H9 (cell line): ENCODE results near the gene MZF1. TPM values are rescaled to one million over a fixed set of nuclear protein-coding genes. Genes with fewer than 3 reads are reported as not detected.

Experiments
- DNase-seq: peaks from one replicate; pipeline ENCODE4 v3.0.0-alpha.2; 2017
- H2AFZ ChIP-seq: one replicate; pipeline ENCODE4 v1.6.1; 2013; ENCODE audit warnings: mild to moderate bottlenecking, low read length, control low read depth, moderate library complexity
- H2AK5ac ChIP-seq: 2 replicates; pipeline ENCODE4 v1.6.1; 2013; ENCODE audit warnings: low read length, control low read depth, mixed read lengths; ENCODE audit not compliant: insufficient read length
- H2BK120ac ChIP-seq: one replicate; pipeline ENCODE4 v1.6.1; 2013; ENCODE audit warnings: low read depth, mild to moderate bottlenecking, low read length, control low read depth, inconsistent platforms; ENCODE audit not compliant: poor library complexity, severe bottlenecking
- H2BK12ac ChIP-seq: 2 replicates; pipeline ENCODE4 v1.6.1; 2013; ENCODE audit warnings: low read length, control low read depth, mixed read lengths, low read depth; ENCODE audit not compliant: insufficient read length
- H2BK15ac ChIP-seq: 2 replicates; pipeline ENCODE4 v1.6.1; 2013; ENCODE audit warnings: low read depth, low read length, control low read depth
- H2BK20ac ChIP-seq: one replicate; pipeline ENCODE4 v1.6.1; 2013; ENCODE audit warnings: low read depth, mild to moderate bottlenecking, low read length, control low read depth, inconsistent platforms; ENCODE audit not compliant: poor library complexity, severe bottlenecking
- H2BK5ac ChIP-seq: 2 replicates; pipeline ENCODE4 v1.6.1; 2013; ENCODE audit warnings: low read length, control low read depth, mixed read lengths; ENCODE audit not compliant: insufficient read length
- H3K14ac ChIP-seq: 2 replicates; pipeline ENCODE4 v1.6.1; 2013; ENCODE audit warnings: low read length, control low read depth; ENCODE audit not compliant: insufficient read depth
- H3K18ac ChIP-seq: 2 replicates; pipeline ENCODE4 v1.6.1; 2013; ENCODE audit warnings: low read depth, mild to moderate bottlenecking, mixed read lengths, low read length, control low read depth; ENCODE audit not compliant: insufficient read length
- H3K23ac ChIP-seq: 2 replicates; pipeline ENCODE4 v1.6.1; 2013; ENCODE audit warnings: low read length, control low read depth, mixed read lengths, low read depth; ENCODE audit not compliant: insufficient read length
- H3K23me2 ChIP-seq: 2 replicates; pipeline ENCODE4 v1.6.1; 2013; ENCODE audit warnings: low read depth, mild to moderate bottlenecking, mixed read lengths, low read length, control low read depth; ENCODE audit not compliant: insufficient read length, poor library complexity, severe bottlenecking
- H3K27ac ChIP-seq: 2 replicates; pipeline ENCODE4 v1.5.1; 2013; ENCODE audit warnings: low read length, control low read depth, mixed read lengths, low read depth; ENCODE audit not compliant: insufficient read length
- H3K27me3 ChIP-seq: 2 replicates; pipeline ENCODE4 v1.6.1; 2013; ENCODE audit warnings: low read length, control low read depth, inconsistent platforms; ENCODE audit not compliant: insufficient read depth
- H3K4ac ChIP-seq: 2 replicates; pipeline ENCODE4 v1.6.1; 2013; ENCODE audit warnings: low read depth, mild to moderate bottlenecking, control low read depth, inconsistent platforms, low read length, moderate library complexity
- H3K4me1 ChIP-seq: 2 replicates; pipeline ENCODE4 v1.6.1; 2013; ENCODE audit warnings: low read length, control low read depth, inconsistent platforms; ENCODE audit not compliant: insufficient read depth
- H3K4me2 ChIP-seq: 2 replicates; pipeline ENCODE4 v1.6.1; 2013; ENCODE audit warnings: low read length, control low read depth, mixed read lengths; ENCODE audit not compliant: insufficient read length, insufficient read depth
- H3K56ac ChIP-seq: 2 replicates; pipeline ENCODE4 v1.6.1; 2013; ENCODE audit warnings: low read depth, mild to moderate bottlenecking, mixed read lengths, low read length, control low read depth; ENCODE audit not compliant: insufficient read length
- H3K79me1 ChIP-seq: 2 replicates; pipeline ENCODE4 v1.6.1; 2013; ENCODE audit warnings: low read depth, mild to moderate bottlenecking, moderate library complexity, low read length, control low read depth, inconsistent platforms; ENCODE audit not compliant: insufficient read depth, poor library complexity, severe bottlenecking
- H3K79me2 ChIP-seq: 2 replicates; pipeline ENCODE4 v1.6.1; 2013; ENCODE audit warnings: low read length, control low read depth, inconsistent platforms; ENCODE audit not compliant: insufficient read depth
- H3K9ac ChIP-seq: 2 replicates; pipeline ENCODE4 v1.6.1; 2013; ENCODE audit warnings: low read length, control low read depth, mixed read lengths; ENCODE audit not compliant: insufficient read length; ENCODE audit errors: extremely low read depth
- H3K9me3 ChIP-seq: one replicate; pipeline ENCODE4 v1.6.1; 2013; ENCODE audit warnings: low read depth, low read length, inconsistent platforms; ENCODE audit not compliant: control insufficient read depth
- H3T11ph ChIP-seq: one replicate; pipeline ENCODE4 v1.6.1; 2013; ENCODE audit warnings: mild to moderate bottlenecking, low read length, control low read depth, inconsistent platforms
- H4K20me1 ChIP-seq: one replicate; pipeline ENCODE4 v1.6.1; 2013; ENCODE audit not compliant: control insufficient read depth, insufficient read length, insufficient read depth
- H4K5ac ChIP-seq: 2 replicates; pipeline ENCODE4 v1.6.1; 2013; ENCODE audit warnings: low read depth, mild to moderate bottlenecking, mixed read lengths, low read length, control low read depth; ENCODE audit not compliant: insufficient read length
- H4K8ac ChIP-seq: replicated peaks from 2 replicates; pipeline ENCODE4 v1.6.1; 2013; ENCODE audit warnings: low read length, control low read depth, mixed read lengths, low read depth; ENCODE audit not compliant: insufficient read length
- H4K91ac ChIP-seq: 2 replicates; pipeline ENCODE4 v1.6.1; 2013; ENCODE audit warnings: low read depth, mild to moderate bottlenecking, moderate library complexity, mixed read lengths, low read length, control low read depth; ENCODE audit not compliant: insufficient read length
- H3K27ac Mint-ChIP-seq, 3 experiments: 2 replicates in 2 of 3; 3 replicates in 1 of 3; pipeline ENCODE4 v1.8.0; 2020 to 2021; ENCODE audit warnings: mixed read lengths in 3 of 3, mild to moderate bottlenecking in 1 of 3, moderate library complexity in 1 of 3
- H3K27me3 Mint-ChIP-seq: 2 replicates; pipeline ENCODE4 v1.8.0; 2021; ENCODE audit warnings: low read depth, mild to moderate bottlenecking, moderate library complexity, mixed read lengths
- H3K36me3 Mint-ChIP-seq, 3 experiments: 2 replicates in 2 of 3; 3 replicates in 1 of 3; pipeline ENCODE4 v1.8.0; 2020 to 2021; ENCODE audit warnings: low read depth in 3 of 3, mixed read lengths in 3 of 3; ENCODE audit not compliant: insufficient read depth in 1 of 3
- H3K4me1 Mint-ChIP-seq, 2 experiments: 2 replicates each; pipeline ENCODE4 v1.8.0; 2020; ENCODE audit warnings: mixed read lengths in 2 of 2
- H3K4me3 Mint-ChIP-seq, 2 experiments: 2 replicates in 1 of 2; 3 replicates in 1 of 2; pipeline ENCODE4 v1.8.0; 2020 to 2021; ENCODE audit warnings: mild to moderate bottlenecking in 2 of 2, mixed read lengths in 2 of 2, moderate library complexity in 1 of 2
- H3K9me3 Mint-ChIP-seq, 2 experiments: 2 replicates in 1 of 2; 3 replicates in 1 of 2; pipeline ENCODE4 v1.8.0; 2020; ENCODE audit warnings: mild to moderate bottlenecking in 2 of 2, mixed read lengths in 2 of 2, moderate library complexity in 1 of 2
- WGBS: extraction: QIAGEN DNeasy Blood & Tissue Kit; methylation state at CpG from one replicate; pipeline ENCODE4 v1.1.7; 2013; ENCODE audit warnings: missing lambda C conversion rate, low lambda C conversion rate, mixed read lengths; ENCODE audit not compliant: insufficient read length; ENCODE audit errors: extremely low coverage; 5-methylcytosine and 5-hydroxymethylcytosine counted together
- total RNA-seq: library from RNA; stranded (reverse); gene quantifications from 2 replicates; pipeline ENCODE4 v1.2.1, GENCODE V29; 2021
- TF ChIP-seq, protein P1 (sequence below): fragments of 200-600 bp; sonication (generic); conservative IDR thresholded peaks from 3 replicates; pipeline ENCODE4 v1.8.0; 2021; ENCODE audit warnings: antibody characterized with exemption, mild to moderate bottlenecking

Gene MZF1
- total RNA-seq, 1 experiment from 2014 or later, result 23.6 TPM

DNA sequence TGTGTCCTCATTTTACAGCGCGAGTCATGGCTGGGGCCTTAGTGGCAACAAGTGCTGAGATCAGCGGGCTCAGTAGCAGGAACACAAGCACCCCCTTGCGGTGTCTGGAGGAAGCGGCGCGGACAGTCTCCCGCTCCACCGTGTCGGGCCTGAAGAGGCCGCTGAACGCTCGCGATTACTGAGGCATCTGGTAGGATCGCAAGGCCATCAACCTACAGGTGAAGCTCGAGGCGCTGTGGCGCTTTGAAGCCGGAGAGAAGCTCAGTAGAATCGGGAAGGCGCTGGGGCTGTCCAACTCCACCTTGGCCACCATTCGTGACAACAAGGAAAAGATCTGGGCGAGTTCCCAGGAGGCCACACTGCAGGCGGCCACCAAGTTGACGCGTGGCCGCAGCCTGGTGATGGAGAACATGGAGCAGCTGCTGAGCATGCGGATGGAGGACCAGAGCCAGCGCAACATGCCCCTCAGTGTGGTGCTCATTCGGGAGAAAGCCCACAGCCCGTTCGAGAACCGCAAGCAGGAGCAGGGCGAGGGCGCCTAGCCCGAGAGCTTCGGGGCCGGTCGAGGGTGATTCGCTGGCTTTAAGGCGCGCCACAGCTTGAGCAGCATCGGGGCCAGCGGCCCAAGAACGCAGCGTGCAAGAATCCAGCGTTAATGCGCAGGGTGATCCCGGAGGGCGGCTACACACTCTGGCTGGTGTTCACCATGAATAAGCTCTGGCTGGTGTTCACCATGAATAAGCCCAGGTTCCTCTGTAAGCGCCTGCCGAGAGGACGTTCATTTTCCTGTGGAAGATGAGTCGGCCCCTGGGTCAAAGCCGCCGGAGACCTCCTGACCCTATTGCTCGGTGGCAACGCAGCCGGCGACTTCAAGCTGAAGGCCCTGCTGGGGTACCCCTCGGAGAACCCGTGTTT, 8.3 kb upstream of the MZF1 start:
- Histone ChIP-seq H2AK5ac (no peak overlapping the region), H3K4me2 (no peak overlapping the region), H3K23me2 (no peaks in the 10 kb centered on the region), H4K91ac (no peak overlapping the region), H3K79me1 (no peaks in the 10 kb centered on the region), H2BK120ac (no peak overlapping the region), H3K9ac (no peak overlapping the region), H3K9me3 (no peaks in the 10 kb centered on the region), H3T11ph (no peak overlapping the region), H2BK20ac (no peak overlapping the region), H3K27me3 (no peaks in the 10 kb centered on the region), H3K23ac (no peak overlapping the region), H2BK12ac (no peak overlapping the region), H2BK5ac (no peak overlapping the region), H4K20me1 (no peaks in the 10 kb centered on the region), H3K79me2 (no peaks in the 10 kb centered on the region), H3K56ac (no peak overlapping the region), H2BK15ac (no peak overlapping the region), H2AFZ (no peak overlapping the region), H4K5ac (no peak overlapping the region), H3K4ac (no peak overlapping the region), H4K8ac (no peak overlapping the region), H3K14ac (no peak overlapping the region), H3K18ac (no peak overlapping the region), H3K4me1 (no peaks in the 10 kb centered on the region), H3K27ac (no peak overlapping the region)
- H3K4me3 Mint-ChIP-seq, result peak overlapping the region in 1 of 2 experiments; percentile 8; a peak in 3 of 5 replicates
- H3K4me1 Mint-ChIP-seq, result peaks cover 6 to 9% of the 10 kb centered on the region in 2 experiments
- no CpG with 5 or more reads among the region's 62 CpGs for WGBS
- H3K27me3 Mint-ChIP-seq, result no peaks in the 10 kb centered on the region
- H3K9me3 Mint-ChIP-seq, result no peaks in the 10 kb centered on the region; a peak in 1 of 5 replicates
- peak; percentile 96 for DNase-seq
- peak overlapping the region; percentile 85 to 88 (median 87); a peak in 5 of 7 replicates for H3K27ac Mint-ChIP-seq
- H3K36me3 Mint-ChIP-seq, result peaks cover 13 to 19% (median 14%) of the 10 kb centered on the region in 3 experiments
- TF ChIP-seq, protein P1, sequence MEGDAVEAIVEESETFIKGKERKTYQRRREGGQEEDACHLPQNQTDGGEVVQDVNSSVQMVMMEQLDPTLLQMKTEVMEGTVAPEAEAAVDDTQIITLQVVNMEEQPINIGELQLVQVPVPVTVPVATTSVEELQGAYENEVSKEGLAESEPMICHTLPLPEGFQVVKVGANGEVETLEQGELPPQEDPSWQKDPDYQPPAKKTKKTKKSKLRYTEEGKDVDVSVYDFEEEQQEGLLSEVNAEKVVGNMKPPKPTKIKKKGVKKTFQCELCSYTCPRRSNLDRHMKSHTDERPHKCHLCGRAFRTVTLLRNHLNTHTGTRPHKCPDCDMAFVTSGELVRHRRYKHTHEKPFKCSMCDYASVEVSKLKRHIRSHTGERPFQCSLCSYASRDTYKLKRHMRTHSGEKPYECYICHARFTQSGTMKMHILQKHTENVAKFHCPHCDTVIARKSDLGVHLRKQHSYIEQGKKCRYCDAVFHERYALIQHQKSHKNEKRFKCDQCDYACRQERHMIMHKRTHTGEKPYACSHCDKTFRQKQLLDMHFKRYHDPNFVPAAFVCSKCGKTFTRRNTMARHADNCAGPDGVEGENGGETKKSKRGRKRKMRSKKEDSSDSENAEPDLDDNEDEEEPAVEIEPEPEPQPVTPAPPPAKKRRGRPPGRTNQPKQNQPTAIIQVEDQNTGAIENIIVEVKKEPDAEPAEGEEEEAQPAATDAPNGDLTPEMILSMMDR, result peak; percentile 100
